IPS-15b (cell line): ENCODE results near the gene PKD1.

Experiments used
- H3K27me3 ChIP-seq: one replicate; pipeline ENCODE4 v1.6.1; 2013; ENCODE audit warnings: low read length; ENCODE audit not compliant: control insufficient read depth, insufficient read depth
- H3K36me3 ChIP-seq: one replicate; pipeline ENCODE4 v1.6.1; 2013; ENCODE audit warnings: low read length; ENCODE audit not compliant: control insufficient read depth, insufficient read depth
- H3K4me1 ChIP-seq: one replicate; pipeline ENCODE4 v1.6.1; 2013; ENCODE audit warnings: mild to moderate bottlenecking, low read length; ENCODE audit not compliant: control insufficient read depth, insufficient read depth
- H3K4me3 ChIP-seq: one replicate; pipeline ENCODE4 v1.5.1; 2013; ENCODE audit warnings: low read depth, low read length
- H3K9ac ChIP-seq: one replicate; pipeline ENCODE4 v1.6.1; 2013; ENCODE audit warnings: low read depth, mild to moderate bottlenecking, low read length
- H3K9me3 ChIP-seq: one replicate; pipeline ENCODE4 v1.6.1; 2013; ENCODE audit warnings: mild to moderate bottlenecking, low read length; ENCODE audit not compliant: control insufficient read depth, insufficient read depth

PKD1 gene

DNA sequence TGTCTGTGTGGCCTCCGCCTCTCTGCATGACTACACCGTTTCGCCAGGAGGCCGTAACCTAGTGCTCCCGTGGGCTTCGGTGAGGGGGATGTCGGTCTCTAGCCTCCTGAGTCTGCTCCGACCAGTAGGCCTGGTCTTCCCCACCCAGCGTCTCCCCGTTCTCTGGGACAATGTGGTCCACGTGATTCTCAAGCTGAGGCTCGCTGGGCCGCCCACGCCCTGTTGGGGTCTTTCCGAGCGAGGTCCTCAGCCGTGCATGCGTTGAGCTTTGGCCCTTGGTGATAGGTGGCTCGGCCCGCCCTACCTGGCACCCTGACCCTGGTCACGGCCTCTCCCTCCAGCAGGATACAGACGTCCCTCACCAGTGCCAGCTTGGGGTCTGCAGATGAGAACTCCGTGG lies 57.0 kb downstream of the PKD1 start:
- H3K9me3 ChIP-seq, result no peaks in the 10 kb centered on the region
- H3K4me1 ChIP-seq, result no peaks in the 10 kb centered on the region
- no peak overlapping the region for H3K4me3 ChIP-seq
- H3K9ac ChIP-seq, result no peak overlapping the region
- no peaks in the 10 kb centered on the region for H3K27me3 ChIP-seq
- H3K36me3 ChIP-seq, result peaks cover 59% of the 10 kb centered on the region

- Histone ChIP-seq H3K4me3 (no peak overlapping the region), H3K9ac (no peak overlapping the region), H3K9me3 (no peaks in the 10 kb centered on the region), H3K27me3 (no peaks in the 10 kb centered on the region), H3K4me1 (no peaks in the 10 kb centered on the region), H3K36me3 (peaks cover 59% of the 10 kb centered on the region)
Observed at GRCh38 chr16:2078096-2078495, 57.6 kb downstream of the PKD1 start.

DNA sequence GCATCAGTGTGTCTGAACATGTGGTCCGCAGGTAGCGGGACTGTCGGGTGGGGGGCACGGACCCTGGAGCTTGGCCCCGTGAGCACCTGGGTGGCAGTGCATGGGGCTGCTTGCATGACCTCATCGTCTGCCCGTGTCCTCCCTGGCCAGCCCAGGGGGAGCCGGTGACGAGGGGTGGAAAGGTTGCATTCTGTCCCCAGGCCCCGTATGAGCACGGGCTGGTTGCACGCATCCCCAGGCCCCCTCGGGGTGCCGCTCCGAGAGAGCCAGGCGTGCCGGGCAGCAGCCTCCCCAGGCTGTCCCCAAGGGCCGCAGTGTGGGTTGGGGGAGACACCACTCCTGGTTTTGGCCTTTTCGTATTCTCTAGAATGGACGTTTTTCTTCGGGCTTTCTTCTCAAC lies 58.0 kb downstream of the PKD1 start:
- H3K9ac ChIP-seq, result no peak overlapping the region
- no peaks in the 10 kb centered on the region for H3K27me3 ChIP-seq
- H3K4me3 ChIP-seq, result no peak overlapping the region
- H3K9me3 ChIP-seq, result no peaks in the 10 kb centered on the region
- no peaks in the 10 kb centered on the region for H3K4me1 ChIP-seq
- H3K36me3 ChIP-seq, result peaks cover 61% of the 10 kb centered on the region

GRCh38 chr16:2077016-2077415 lies 58.7 kb downstream of the PKD1 start:
- H3K36me3 ChIP-seq, result peaks cover 61% of the 10 kb centered on the region

DNA sequence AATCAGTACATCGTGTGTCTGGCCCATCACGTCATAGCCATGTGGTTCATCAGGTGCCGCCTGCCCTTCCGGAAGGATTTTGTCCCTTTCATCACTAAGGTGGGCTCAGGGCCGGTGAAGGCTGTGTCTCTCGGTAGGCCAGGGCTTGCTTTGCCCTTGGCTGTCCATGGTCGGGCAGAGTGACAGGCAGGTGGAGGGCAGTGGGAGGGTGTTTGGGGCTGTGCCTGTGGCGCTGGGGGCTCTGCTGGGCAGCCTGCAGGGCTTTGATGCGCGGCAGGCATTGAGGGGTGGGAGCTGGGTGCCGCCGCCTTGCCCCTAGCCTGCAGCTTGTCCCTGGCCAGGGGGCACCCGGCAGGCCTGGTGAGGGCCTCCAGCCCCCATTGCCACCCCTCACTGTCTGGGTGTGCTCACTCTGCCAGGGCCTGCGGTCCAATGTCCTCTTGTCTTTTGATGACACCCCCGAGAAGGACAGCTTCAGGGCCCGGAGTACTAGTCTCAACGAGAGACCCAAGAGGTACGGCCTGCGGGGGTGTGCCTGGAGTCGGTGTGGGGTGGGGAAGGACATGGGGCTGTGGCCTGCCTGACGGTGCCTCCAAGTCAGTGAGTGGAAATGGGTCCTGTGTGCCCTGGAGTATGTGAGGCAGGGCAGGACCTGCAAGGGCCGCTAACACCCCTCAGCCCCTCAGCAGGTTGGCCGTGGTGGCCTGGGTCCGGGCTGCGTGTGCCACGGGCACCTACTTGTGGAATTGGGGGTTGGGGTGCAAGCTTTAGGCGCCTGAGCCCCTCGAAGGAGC lies 59.4 kb downstream of the PKD1 start:
- H3K36me3 ChIP-seq, result peaks cover 61% of the 10 kb centered on the region
- H3K27me3 ChIP-seq, result no peaks in the 10 kb centered on the region
- no peaks in the 10 kb centered on the region for H3K4me1 ChIP-seq
- no peak overlapping the region for H3K9ac ChIP-seq
- no peak overlapping the region for H3K4me3 ChIP-seq
- no peaks in the 10 kb centered on the region for H3K9me3 ChIP-seq

More at GRCh38 chr16:2077016-2077415, 58.7 kb downstream of the PKD1 start:
- Histone ChIP-seq H3K4me3 (no peak overlapping the region), H3K27me3 (no peaks in the 10 kb centered on the region), H3K4me1 (no peaks in the 10 kb centered on the region), H3K9ac (no peak overlapping the region), H3K9me3 (no peaks in the 10 kb centered on the region)

GRCh38 chr16:2075631-2076030 lies 60.1 kb downstream of the PKD1 start:
- no peaks in the 10 kb centered on the region for H3K9me3 ChIP-seq
- no peak overlapping the region for H3K9ac ChIP-seq
- no peaks in the 10 kb centered on the region for H3K4me1 ChIP-seq
- H3K27me3 ChIP-seq, result no peaks in the 10 kb centered on the region
- H3K36me3 ChIP-seq, result peaks cover 61% of the 10 kb centered on the region
- no peak overlapping the region for H3K4me3 ChIP-seq

- no peak overlapping the region for H3K9ac ChIP-seq
- no peaks in the 10 kb centered on the region for H3K4me1 ChIP-seq
- H3K9me3 ChIP-seq, result no peaks in the 10 kb centered on the region
- peaks cover 56% of the 10 kb centered on the region for H3K36me3 ChIP-seq
- H3K4me3 ChIP-seq, result no peak overlapping the region
- no peaks in the 10 kb centered on the region for H3K27me3 ChIP-seq
Observed at GRCh38 chr16:2074071-2074470, 61.6 kb downstream of the PKD1 start.

GRCh38 chr16:2072926-2073325 lies 62.8 kb downstream of the PKD1 start:
- no peaks in the 10 kb centered on the region for H3K4me1 ChIP-seq
- H3K36me3 ChIP-seq, result peaks cover 55% of the 10 kb centered on the region
- no peak overlapping the region for H3K4me3 ChIP-seq

GRCh38 chr16:2071454-2072202 lies 64.1 kb downstream of the PKD1 start:
- Histone ChIP-seq H3K4me3 (no peak overlapping the region), H3K36me3 (peaks cover 54% of the 10 kb centered on the region), H3K9ac (no peak overlapping the region), H3K9me3 (no peaks in the 10 kb centered on the region), H3K27me3 (no peaks in the 10 kb centered on the region), H3K4me1 (no peaks in the 10 kb centered on the region)

More at GRCh38 chr16:2072926-2073325, 62.8 kb downstream of the PKD1 start:
- Histone ChIP-seq H3K27me3 (no peaks in the 10 kb centered on the region), H3K9ac (no peak overlapping the region), H3K9me3 (no peaks in the 10 kb centered on the region)

- Histone ChIP-seq H3K9ac (no peak overlapping the region), H3K4me3 (no peak overlapping the region), H3K9me3 (no peaks in the 10 kb centered on the region), H3K4me1 (no peaks in the 10 kb centered on the region), H3K27me3 (no peaks in the 10 kb centered on the region), H3K36me3 (peaks cover 56% of the 10 kb centered on the region)
Observed at GRCh38 chr16:2070576-2071453, 64.9 kb downstream of the PKD1 start.

GRCh38 chr16:2066139-2066538 lies 69.6 kb downstream of the PKD1 start:
- no peaks in the 10 kb centered on the region for H3K9me3 ChIP-seq
- H3K27me3 ChIP-seq, result no peaks in the 10 kb centered on the region
- no peak overlapping the region for H3K9ac ChIP-seq
- no peak overlapping the region for H3K4me3 ChIP-seq
- peaks cover 37% of the 10 kb centered on the region for H3K36me3 ChIP-seq
- H3K4me1 ChIP-seq, result no peaks in the 10 kb centered on the region
